HG03457 (cell line): Measurements from ENCODE around the gene TMED10.

Source experiments
- ATAC-seq: cut with Tn5 transposase; IDR thresholded peaks from one replicate; pipeline ENCODE4 v1.9.1; 2021; ENCODE audit warnings: moderate number of reproducible peaks; ENCODE audit not compliant: unreplicated experiment

Gene TMED10

GRCh38 chr14:75090353-75090752 is 86.1 kb downstream of the TMED10 start:
- no peak for ATAC-seq

- ATAC-seq = no peak
Measured at GRCh38 chr14:75088566-75089373, 87.6 kb downstream of the TMED10 start.

- ATAC-seq = no peak
Measured at GRCh38 chr14:75088153-75088552, 88.3 kb downstream of the TMED10 start.

DNA sequence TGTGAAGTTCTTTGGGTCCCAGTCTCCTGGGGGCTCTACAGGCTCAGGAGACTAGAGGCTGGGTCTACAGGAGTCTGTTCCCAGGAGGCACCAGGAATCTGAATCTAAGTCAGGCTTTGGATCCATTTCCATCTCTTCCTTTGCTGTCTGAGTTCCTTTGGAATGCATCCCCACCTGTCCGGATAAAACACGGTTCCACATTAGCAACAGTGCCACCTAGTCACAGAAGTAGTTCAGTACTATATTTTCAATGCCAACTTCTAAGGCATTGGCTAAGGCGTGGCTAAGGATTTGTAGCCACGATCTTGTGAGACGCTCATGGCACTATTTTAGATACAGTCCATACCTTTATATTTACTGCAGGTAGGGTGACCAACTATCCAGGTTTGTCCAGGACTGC is 91.9 kb downstream of the TMED10 start:
- ATAC-seq = no peak

DNA sequence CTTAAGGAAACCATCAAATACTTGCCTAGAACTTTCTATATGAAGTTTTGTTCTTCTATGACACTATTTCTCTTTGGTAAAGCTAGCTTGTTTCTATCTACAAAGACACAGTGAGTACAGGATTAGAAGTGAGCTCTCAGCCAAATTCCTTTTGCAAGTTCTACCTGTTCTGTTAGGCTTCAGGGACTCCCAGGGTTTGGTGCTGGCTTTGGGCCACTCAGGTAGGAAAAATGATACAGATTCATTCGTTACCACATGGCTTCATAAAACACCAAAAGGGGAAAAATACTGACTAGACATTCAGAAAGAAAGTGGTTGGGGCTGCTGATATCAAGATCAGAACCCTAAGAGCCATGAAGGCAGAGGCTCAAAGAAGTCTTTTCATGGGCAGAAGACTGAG is 93.1 kb downstream of the TMED10 start:
- ATAC-seq = no peak

DNA sequence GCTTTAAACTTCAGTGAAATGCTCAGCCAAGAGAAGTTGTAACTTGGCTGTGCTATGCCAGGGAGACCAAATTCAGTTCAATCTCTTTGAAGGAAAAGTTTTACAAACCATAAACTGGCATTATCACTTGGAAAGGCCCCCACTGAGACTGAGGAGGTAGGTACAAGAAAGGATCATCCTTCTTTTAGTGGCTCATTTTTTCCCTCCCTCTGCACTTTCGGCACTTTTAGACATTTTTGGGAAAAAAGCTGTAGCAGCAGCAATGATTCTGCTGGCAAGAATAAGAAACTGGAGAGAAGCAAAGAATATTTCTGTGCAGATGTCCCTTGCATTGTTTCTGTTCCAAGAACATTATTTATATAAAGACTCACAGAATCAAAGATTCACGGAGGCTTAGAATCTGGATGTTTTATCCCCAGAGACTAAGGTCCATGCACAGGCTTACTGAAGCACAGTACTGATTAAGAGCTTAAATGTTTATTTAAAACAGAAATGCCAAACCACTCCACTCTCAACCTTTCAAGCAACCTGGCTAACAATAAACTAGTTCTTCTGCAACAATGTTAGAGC is 94.7 kb downstream of the TMED10 start:
- ATAC-seq = no peak
